Measurements from ENCODE around the gene FRY. TPM values are rescaled to one million over a fixed set of nuclear protein-coding genes. Genes with fewer than 3 reads are reported as not detected.
A peak's percentile ranks its signal among the peaks of the same experiment; 100 is the strongest.

Gene FRY
- total RNA-seq, 4 donors from 2014 or later = 99.5 to 285 (median 158) TPM

DNA sequence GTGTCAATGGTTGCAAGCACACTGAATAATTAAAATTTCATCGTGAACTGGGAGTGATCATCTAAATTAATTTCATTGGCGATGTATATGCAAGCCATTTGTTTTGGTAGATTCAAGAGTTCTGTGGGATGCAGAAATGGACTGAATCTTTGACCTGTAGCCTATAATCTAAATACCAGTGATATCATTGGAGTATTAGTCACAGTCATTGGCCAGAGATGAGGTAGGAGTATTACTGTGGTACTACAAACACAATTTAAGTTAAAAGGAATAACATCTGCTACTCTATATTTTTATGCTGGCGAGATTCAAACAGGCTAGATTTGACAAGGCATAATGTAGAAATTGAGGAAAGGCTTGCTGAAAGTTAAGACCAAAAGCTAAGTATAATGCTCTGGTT lies 14.0 kb downstream of the FRY start:
- ATAC-seq = no peak
- H3K9me3 ChIP-seq = no peaks in the 10 kb centered on the region
- H3K4me1 ChIP-seq = peaks cover 0 to 17% (median 0%) of the 10 kb centered on the region in 3 donors
- H3K27me3 ChIP-seq = no peaks in the 10 kb centered on the region
- no peak overlapping the region for H3K27ac ChIP-seq
- H3K4me3 ChIP-seq = no peak overlapping the region
- no peaks in the 10 kb centered on the region for H3K36me3 ChIP-seq
- WGBS, 2 donors (ENCODE audit: low coverage in 1 of 2) = 92% methylated on average over 3 of the region's 3 CpGs
- TF ChIP-seq, protein P1, sequence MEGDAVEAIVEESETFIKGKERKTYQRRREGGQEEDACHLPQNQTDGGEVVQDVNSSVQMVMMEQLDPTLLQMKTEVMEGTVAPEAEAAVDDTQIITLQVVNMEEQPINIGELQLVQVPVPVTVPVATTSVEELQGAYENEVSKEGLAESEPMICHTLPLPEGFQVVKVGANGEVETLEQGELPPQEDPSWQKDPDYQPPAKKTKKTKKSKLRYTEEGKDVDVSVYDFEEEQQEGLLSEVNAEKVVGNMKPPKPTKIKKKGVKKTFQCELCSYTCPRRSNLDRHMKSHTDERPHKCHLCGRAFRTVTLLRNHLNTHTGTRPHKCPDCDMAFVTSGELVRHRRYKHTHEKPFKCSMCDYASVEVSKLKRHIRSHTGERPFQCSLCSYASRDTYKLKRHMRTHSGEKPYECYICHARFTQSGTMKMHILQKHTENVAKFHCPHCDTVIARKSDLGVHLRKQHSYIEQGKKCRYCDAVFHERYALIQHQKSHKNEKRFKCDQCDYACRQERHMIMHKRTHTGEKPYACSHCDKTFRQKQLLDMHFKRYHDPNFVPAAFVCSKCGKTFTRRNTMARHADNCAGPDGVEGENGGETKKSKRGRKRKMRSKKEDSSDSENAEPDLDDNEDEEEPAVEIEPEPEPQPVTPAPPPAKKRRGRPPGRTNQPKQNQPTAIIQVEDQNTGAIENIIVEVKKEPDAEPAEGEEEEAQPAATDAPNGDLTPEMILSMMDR (IDR thresholded peaks at IDR 0.05) = no peak
- no peak for TF ChIP-seq POLR2AphosphoS5 (IDR thresholded peaks at IDR 0.05)
- no peak for TF ChIP-seq POLR2A (IDR thresholded peaks at IDR 0.05)
- no peak for TF ChIP-seq EP300 (IDR thresholded peaks at IDR 0.05)

GRCh38 chr13:32045982-32046785 lies 14.6 kb downstream of the FRY start:
- peaks cover 0 to 17% (median 0%) of the 10 kb centered on the region in 3 donors for H3K4me1 ChIP-seq
- H3K36me3 ChIP-seq = no peaks in the 10 kb centered on the region
- no peaks in the 10 kb centered on the region for H3K27me3 ChIP-seq
- peak overlapping the region in 2 of 4 donors; percentile 14 to 15 for H3K27ac ChIP-seq
- ATAC-seq = peak; percentile 20
- no peak overlapping the region for H3K4me3 ChIP-seq
- TF ChIP-seq, protein P1 (IDR thresholded peaks at IDR 0.05) = no peak
- TF ChIP-seq POLR2A (IDR thresholded peaks at IDR 0.05) (no peak), EP300 (IDR thresholded peaks at IDR 0.05) (no peak), POLR2AphosphoS5 (IDR thresholded peaks at IDR 0.05) (no peak)
- H3K9me3 ChIP-seq = no peaks in the 10 kb centered on the region
- WGBS, 2 donors (ENCODE audit: low coverage in 1 of 2) = 44 to 52% methylated on average over 4 of the region's 4 CpGs

DNA sequence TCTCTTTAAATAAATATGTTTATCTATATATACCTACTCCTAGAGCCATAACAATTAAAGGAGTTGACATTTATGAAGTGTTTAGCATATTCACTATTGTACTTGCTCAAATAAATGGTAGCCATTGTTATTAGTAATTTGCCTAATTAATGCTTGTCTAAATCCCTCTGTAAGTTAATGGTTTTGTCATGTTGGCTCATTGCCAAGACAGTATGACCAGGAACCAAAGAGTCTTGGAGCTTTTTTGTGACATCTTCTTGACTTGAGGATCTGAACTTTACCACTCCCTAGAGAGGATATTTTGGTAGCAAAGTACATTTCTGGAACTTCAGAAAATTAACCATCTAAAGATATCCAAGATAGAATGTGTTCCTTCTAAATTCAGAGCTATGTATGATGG lies 15.5 kb downstream of the FRY start:
- H3K9me3 ChIP-seq = no peaks in the 10 kb centered on the region
- no peak overlapping the region for H3K4me3 ChIP-seq
- H3K36me3 ChIP-seq = no peaks in the 10 kb centered on the region
- H3K27ac ChIP-seq = no peak overlapping the region
- peaks cover 0 to 17% (median 0%) of the 10 kb centered on the region in 3 donors for H3K4me1 ChIP-seq
- H3K27me3 ChIP-seq = no peaks in the 10 kb centered on the region
- ATAC-seq = no peak
- TF ChIP-seq EP300 (IDR thresholded peaks at IDR 0.05) (no peak), POLR2A (IDR thresholded peaks at IDR 0.05) (no peak), POLR2AphosphoS5 (IDR thresholded peaks at IDR 0.05) (no peak)
- TF ChIP-seq, protein P1 (IDR thresholded peaks at IDR 0.05) = no peak

- 84 to 85% methylated on average over 3 to 5 of the region's 5 CpGs for WGBS, 2 donors (ENCODE audit: low coverage in 1 of 2)
- H3K4me3 ChIP-seq = no peak overlapping the region
- H3K4me1 ChIP-seq = peaks cover 0 to 17% (median 0%) of the 10 kb centered on the region in 3 donors
- no peaks in the 10 kb centered on the region for H3K9me3 ChIP-seq
- no peaks in the 10 kb centered on the region for H3K27me3 ChIP-seq
- TF ChIP-seq, protein P1 (IDR thresholded peaks at IDR 0.05) = no peak
- TF ChIP-seq EP300 (IDR thresholded peaks at IDR 0.05) = no peak
- no peak for TF ChIP-seq POLR2AphosphoS5 (IDR thresholded peaks at IDR 0.05)
- no peak for TF ChIP-seq POLR2A (IDR thresholded peaks at IDR 0.05)
- no peak overlapping the region for H3K27ac ChIP-seq
- no peak for ATAC-seq
- H3K36me3 ChIP-seq = no peaks in the 10 kb centered on the region
Measured at GRCh38 chr13:32047793-32048192, 16.2 kb downstream of the FRY start.

DNA sequence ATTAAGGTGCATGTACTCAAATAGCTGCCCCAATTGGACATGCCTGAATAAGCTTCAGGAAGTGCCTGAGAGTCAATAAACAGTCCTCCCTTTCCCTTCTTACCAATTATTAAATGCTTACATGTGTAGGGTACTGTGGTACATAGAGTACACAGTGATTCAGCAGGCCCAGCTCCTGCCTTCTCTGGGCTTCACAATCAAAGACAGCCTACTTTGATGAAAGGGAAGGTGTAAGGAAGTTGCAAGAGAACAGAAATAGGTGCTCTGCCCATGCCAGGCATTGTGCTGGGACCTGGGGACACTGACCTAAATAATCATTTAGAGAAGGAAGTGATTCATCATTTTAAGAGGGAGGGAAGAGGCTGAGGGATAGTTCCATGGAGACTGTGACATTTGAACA lies 17.2 kb downstream of the FRY start:
- peaks cover 0 to 17% (median 0%) of the 10 kb centered on the region in 3 donors for H3K4me1 ChIP-seq
- no peaks in the 10 kb centered on the region for H3K27me3 ChIP-seq
- no peak overlapping the region for H3K27ac ChIP-seq
- TF ChIP-seq POLR2A (IDR thresholded peaks at IDR 0.05) (no peak), POLR2AphosphoS5 (IDR thresholded peaks at IDR 0.05) (no peak), EP300 (IDR thresholded peaks at IDR 0.05) (no peak)
- TF ChIP-seq, protein P1 (IDR thresholded peaks at IDR 0.05) = no peak
- no peaks in the 10 kb centered on the region for H3K9me3 ChIP-seq
- no peak for ATAC-seq
- no peak overlapping the region for H3K4me3 ChIP-seq
- no peaks in the 10 kb centered on the region for H3K36me3 ChIP-seq

All from gastroesophageal sphincter (tissue), 4 donors.